ENCODE measurements around the gene PLA2G5. TPM values are rescaled to one million over a fixed set of nuclear protein-coding genes. Genes with fewer than 3 reads are reported as not detected.
"Not testable (repeated sequence)": the region's sequence is repeated elsewhere in the genome, so short reads cannot be mapped to it uniquely, and the experiment has no call there.

The PLA2G5 gene
- total RNA-seq, 1 experiment from 2014 or later = not detected

- Histone ChIP-seq H3K27ac (ENCODE audit: low read length) (no peak overlapping the region), H3K9ac (ENCODE audit: low read length) (no peak overlapping the region), H3K27me3 (ENCODE audit: low read length) (no peaks in the 10 kb centered on the region), H3K4me3 (ENCODE audit: low read length) (no peak overlapping the region), H2AFZ (ENCODE audit: low read length) (no peak overlapping the region), H3K9me3 (ENCODE audit: low read length) (no peaks in the 10 kb centered on the region), H3K36me3 (ENCODE audit: insufficient read depth, low read length) (no peaks in the 10 kb centered on the region), H3K9me2 (replicated peaks; ENCODE audit: insufficient read depth, low read length) (no peaks in the 10 kb centered on the region), H3K4me1 (ENCODE audit: low read length) (no peaks in the 10 kb centered on the region), H3K79me2 (ENCODE audit: low read length) (no peaks in the 10 kb centered on the region), H4K20me1 (ENCODE audit: insufficient read depth, low read depth, low read length) (no peaks in the 10 kb centered on the region), H3K4me2 (ENCODE audit: low read depth, low read length, poor library complexity, severe bottlenecking) (no peak overlapping the region)
- DNase-seq = peak; percentile 40
Measured at GRCh38 chr1:20123722-20124455, 53.9 kb downstream of the PLA2G5 start.

- H3K79me2 ChIP-seq (ENCODE audit: low read length) = no peaks in the 10 kb centered on the region
- H3K36me3 ChIP-seq (ENCODE audit: insufficient read depth, low read length) = no peaks in the 10 kb centered on the region
- no peaks in the 10 kb centered on the region for H3K9me3 ChIP-seq (ENCODE audit: low read length)
- H3K27ac ChIP-seq (ENCODE audit: low read length) = no peak overlapping the region
- no peak overlapping the region for H3K4me3 ChIP-seq (ENCODE audit: low read length)
- H3K9me2 ChIP-seq (replicated peaks; ENCODE audit: insufficient read depth, low read length) = no peaks in the 10 kb centered on the region
- H3K9ac ChIP-seq (ENCODE audit: low read length) = no peak overlapping the region
- H3K4me2 ChIP-seq (ENCODE audit: low read depth, low read length, poor library complexity, severe bottlenecking) = no peak overlapping the region
- no peak for DNase-seq
- H2AFZ ChIP-seq (ENCODE audit: low read length) = no peak overlapping the region
- no peaks in the 10 kb centered on the region for H3K4me1 ChIP-seq (ENCODE audit: low read length)
- no peaks in the 10 kb centered on the region for H4K20me1 ChIP-seq (ENCODE audit: insufficient read depth, low read depth, low read length)
- no peaks in the 10 kb centered on the region for H3K27me3 ChIP-seq (ENCODE audit: low read length)
Measured at GRCh38 chr1:20124456-20125057, 54.6 kb downstream of the PLA2G5 start.

GRCh38 chr1:20125100-20125499 lies 55.1 kb downstream of the PLA2G5 start:
- no peak for DNase-seq
- Histone ChIP-seq H4K20me1 (ENCODE audit: insufficient read depth, low read depth, low read length) (no peaks in the 10 kb centered on the region), H3K4me3 (ENCODE audit: low read length) (no peak overlapping the region), H3K9me2 (replicated peaks; ENCODE audit: insufficient read depth, low read length) (no peaks in the 10 kb centered on the region), H3K36me3 (ENCODE audit: insufficient read depth, low read length) (no peaks in the 10 kb centered on the region), H3K4me2 (ENCODE audit: low read depth, low read length, poor library complexity, severe bottlenecking) (no peak overlapping the region), H3K27ac (ENCODE audit: low read length) (no peak overlapping the region), H3K9ac (ENCODE audit: low read length) (no peak overlapping the region), H3K27me3 (ENCODE audit: low read length) (no peaks in the 10 kb centered on the region), H3K9me3 (ENCODE audit: low read length) (no peaks in the 10 kb centered on the region; the same call in 1 of the 2 replicates), H3K4me1 (ENCODE audit: low read length) (no peaks in the 10 kb centered on the region), H2AFZ (ENCODE audit: low read length) (no peak overlapping the region), H3K79me2 (ENCODE audit: low read length) (no peaks in the 10 kb centered on the region)

DNA sequence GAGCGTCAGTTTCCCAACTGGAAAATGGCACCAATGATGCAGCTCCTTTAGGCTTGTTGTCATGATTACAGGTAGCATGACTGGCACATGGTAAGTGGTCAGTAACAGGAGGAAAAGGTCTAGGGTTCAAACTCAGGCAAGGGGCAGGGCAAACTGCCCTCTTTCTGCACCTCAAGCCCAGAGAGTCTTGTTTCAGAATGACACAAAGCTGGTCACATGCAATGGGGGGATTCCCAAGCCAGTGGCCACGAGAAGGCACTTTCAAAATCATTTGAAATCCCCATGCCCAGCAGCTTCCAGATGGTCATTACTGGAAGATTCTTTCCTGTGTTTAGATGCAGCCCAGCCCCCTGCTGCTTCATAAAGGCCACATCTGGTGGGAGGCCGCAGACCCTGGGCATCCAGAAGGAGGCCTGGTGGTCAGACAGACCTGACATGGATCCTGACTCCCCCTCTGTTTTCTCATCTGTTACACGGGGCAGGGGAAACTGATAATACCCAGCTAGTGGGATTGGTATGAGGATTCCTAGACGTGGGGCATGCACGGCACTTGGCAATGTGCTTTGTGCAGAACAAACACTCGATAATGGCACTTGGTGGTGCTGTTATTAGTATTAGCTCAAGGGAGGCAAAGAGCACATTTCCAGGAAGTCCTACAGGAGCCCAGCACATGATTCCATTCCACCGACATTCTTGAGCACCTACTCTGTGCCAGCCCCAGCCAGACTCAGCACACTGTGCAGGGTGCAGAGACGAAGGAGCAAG lies 56.2 kb downstream of the PLA2G5 start:
- Histone ChIP-seq H3K4me2 (ENCODE audit: low read depth, low read length, poor library complexity, severe bottlenecking) (no peak overlapping the region), H3K27ac (ENCODE audit: low read length) (no peak overlapping the region), H3K4me3 (ENCODE audit: low read length) (no peak overlapping the region), H3K4me1 (ENCODE audit: low read length) (no peaks in the 10 kb centered on the region), H3K9me3 (ENCODE audit: low read length) (no peaks in the 10 kb centered on the region; the same call in 1 of the 2 replicates), H3K36me3 (ENCODE audit: insufficient read depth, low read length) (no peaks in the 10 kb centered on the region), H3K9me2 (replicated peaks; ENCODE audit: insufficient read depth, low read length) (no peaks in the 10 kb centered on the region), H3K9ac (ENCODE audit: low read length) (no peak overlapping the region), H3K27me3 (ENCODE audit: low read length) (no peaks in the 10 kb centered on the region), H2AFZ (ENCODE audit: low read length) (no peak overlapping the region), H4K20me1 (ENCODE audit: insufficient read depth, low read depth, low read length) (no peaks in the 10 kb centered on the region), H3K79me2 (ENCODE audit: low read length) (no peaks in the 10 kb centered on the region)
- no peak for DNase-seq

DNA sequence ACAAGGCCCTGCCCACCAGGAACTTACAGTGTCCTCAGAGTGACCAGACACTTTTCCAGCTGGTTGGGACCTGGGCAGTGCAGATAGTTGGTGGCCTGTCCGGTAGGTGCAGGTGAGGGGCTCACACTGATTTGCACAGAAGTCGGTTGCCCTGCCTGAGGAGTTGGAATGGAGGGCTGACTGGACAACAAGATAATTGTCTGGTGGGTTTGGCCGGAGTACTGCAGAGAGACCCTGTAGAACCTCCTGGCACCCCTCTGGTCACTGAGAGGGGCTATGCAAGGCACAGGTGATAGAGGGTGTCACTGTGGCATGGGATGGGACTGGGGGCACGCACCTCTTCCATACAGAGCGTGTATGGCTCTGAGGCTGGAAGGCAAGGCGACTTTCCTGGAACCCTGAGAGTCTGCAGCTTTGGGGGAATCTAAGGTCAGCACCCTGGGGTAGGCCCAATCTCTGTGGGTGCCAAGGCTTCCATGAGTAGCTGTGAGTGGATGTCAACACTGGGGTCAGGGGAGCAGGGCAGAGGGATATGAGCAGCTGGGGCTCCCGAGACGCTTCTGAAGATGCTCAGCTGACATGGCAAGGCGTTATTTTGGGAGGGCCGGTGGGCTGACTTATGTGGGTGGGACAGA lies 56.9 kb downstream of the PLA2G5 start:
- Histone ChIP-seq H4K20me1 (ENCODE audit: insufficient read depth, low read depth, low read length) (no peaks in the 10 kb centered on the region), H3K9ac (ENCODE audit: low read length) (no peak overlapping the region), H3K4me1 (ENCODE audit: low read length) (no peaks in the 10 kb centered on the region), H3K27ac (ENCODE audit: low read length) (no peak overlapping the region), H3K9me3 (ENCODE audit: low read length) (no peaks in the 10 kb centered on the region; the same call in 1 of the 2 replicates), H3K36me3 (ENCODE audit: insufficient read depth, low read length) (no peaks in the 10 kb centered on the region), H3K79me2 (ENCODE audit: low read length) (no peaks in the 10 kb centered on the region), H3K27me3 (ENCODE audit: low read length) (no peaks in the 10 kb centered on the region), H3K9me2 (replicated peaks; ENCODE audit: insufficient read depth, low read length) (no peaks in the 10 kb centered on the region), H3K4me2 (ENCODE audit: low read depth, low read length, poor library complexity, severe bottlenecking) (no peak overlapping the region), H2AFZ (ENCODE audit: low read length) (no peak overlapping the region), H3K4me3 (ENCODE audit: low read length) (no peak overlapping the region)
- no peak for DNase-seq

DNA sequence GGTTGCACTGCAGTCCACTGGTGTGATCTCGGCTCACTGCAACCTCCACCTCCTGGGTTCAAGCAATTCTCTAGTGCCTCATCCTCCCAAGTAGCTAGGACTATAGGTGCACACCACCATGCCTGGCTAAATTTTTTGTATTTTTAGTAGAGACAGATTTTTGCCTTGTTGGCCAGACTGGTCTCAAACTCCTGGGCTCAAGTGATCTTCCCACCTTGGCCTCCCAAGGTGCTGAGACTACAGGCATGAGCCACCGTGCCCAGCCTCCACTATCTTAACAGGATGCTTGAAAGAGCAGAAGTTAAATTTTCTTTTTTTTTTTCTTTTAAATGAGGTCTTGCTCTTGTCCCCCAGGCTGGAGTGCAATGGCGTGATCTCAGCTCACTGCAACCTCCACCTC lies 60.5 kb downstream of the PLA2G5 start:
- not testable (repeated sequence) for DNase-seq; H3K27ac ChIP-seq (ENCODE audit: low read length)

GRCh38 chr1:20134995-20135394 lies 65.0 kb downstream of the PLA2G5 start:
- Histone ChIP-seq H3K79me2 (ENCODE audit: low read length) (no peaks in the 10 kb centered on the region), H3K4me2 (ENCODE audit: low read depth, low read length, poor library complexity, severe bottlenecking) (no peak overlapping the region), H2AFZ (ENCODE audit: low read length) (no peak overlapping the region), H3K9me3 (ENCODE audit: low read length) (no peaks in the 10 kb centered on the region; the same call in 1 of the 2 replicates), H3K36me3 (ENCODE audit: insufficient read depth, low read length) (no peaks in the 10 kb centered on the region), H3K4me3 (ENCODE audit: low read length) (no peak overlapping the region), H3K9me2 (replicated peaks; ENCODE audit: insufficient read depth, low read length) (no peaks in the 10 kb centered on the region), H3K27me3 (ENCODE audit: low read length) (no peaks in the 10 kb centered on the region), H3K9ac (ENCODE audit: low read length) (no peak overlapping the region), H3K27ac (ENCODE audit: low read length) (no peak overlapping the region), H4K20me1 (ENCODE audit: insufficient read depth, low read depth, low read length) (no peaks in the 10 kb centered on the region), H3K4me1 (ENCODE audit: low read length) (no peaks in the 10 kb centered on the region)
- DNase-seq = no peak

More for the DNA sequence above, 60.5 kb downstream of the PLA2G5 start:
- not testable (repeated sequence) for H3K27me3 ChIP-seq (ENCODE audit: low read length); H3K4me2 ChIP-seq (ENCODE audit: low read depth, low read length, poor library complexity, severe bottlenecking); H3K4me3 ChIP-seq (ENCODE audit: low read length); H2AFZ ChIP-seq (ENCODE audit: low read length); H3K9me2 ChIP-seq (replicated peaks; ENCODE audit: insufficient read depth, low read length); H4K20me1 ChIP-seq (ENCODE audit: insufficient read depth, low read depth, low read length); H3K4me1 ChIP-seq (ENCODE audit: low read length); H3K9ac ChIP-seq (ENCODE audit: low read length); H3K36me3 ChIP-seq (ENCODE audit: insufficient read depth, low read length); H3K79me2 ChIP-seq (ENCODE audit: low read length); H3K9me3 ChIP-seq (ENCODE audit: low read length)

- Histone ChIP-seq H3K4me3 (ENCODE audit: low read length) (no peak overlapping the region), H3K4me1 (ENCODE audit: low read length) (no peaks in the 10 kb centered on the region), H3K9ac (ENCODE audit: low read length) (no peak overlapping the region), H3K27ac (ENCODE audit: low read length) (no peak overlapping the region), H3K9me3 (ENCODE audit: low read length) (no peaks in the 10 kb centered on the region), H4K20me1 (ENCODE audit: insufficient read depth, low read depth, low read length) (no peaks in the 10 kb centered on the region), H3K9me2 (replicated peaks; ENCODE audit: insufficient read depth, low read length) (no peaks in the 10 kb centered on the region), H3K4me2 (ENCODE audit: low read depth, low read length, poor library complexity, severe bottlenecking) (no peak overlapping the region), H3K27me3 (ENCODE audit: low read length) (no peaks in the 10 kb centered on the region), H3K36me3 (ENCODE audit: insufficient read depth, low read length) (no peaks in the 10 kb centered on the region), H2AFZ (ENCODE audit: low read length) (no peak overlapping the region), H3K79me2 (ENCODE audit: low read length) (no peaks in the 10 kb centered on the region)
- no peak for DNase-seq
Measured at GRCh38 chr1:20136249-20136648, 66.3 kb downstream of the PLA2G5 start.
